IPS DF 6.9 (cell line): ENCODE results near the gene ACOX1.

ENCODE experiments used
- DNase-seq: peaks from one replicate; pipeline ENCODE4 v3.0.0-alpha.2; 2013; ENCODE audit warnings: low read depth, low spot score
- H3K27ac ChIP-seq: one replicate; pipeline ENCODE4 v1.5.1; 2013; ENCODE audit warnings: low read length, control low read depth
- H3K27me3 ChIP-seq: 2 replicates; pipeline ENCODE4 v1.6.1; 2013; ENCODE audit warnings: mild to moderate bottlenecking, low read length; ENCODE audit not compliant: control insufficient read depth, insufficient read depth
- H3K36me3 ChIP-seq: 2 replicates; pipeline ENCODE4 v1.6.1; 2013; ENCODE audit warnings: low read length; ENCODE audit not compliant: control insufficient read depth, insufficient read depth
- H3K4me1 ChIP-seq: 2 replicates; pipeline ENCODE4 v1.6.1; 2013; ENCODE audit warnings: low read length; ENCODE audit not compliant: control insufficient read depth, insufficient read depth
- H3K4me3 ChIP-seq: 2 replicates; pipeline ENCODE4 v1.5.1; 2013; ENCODE audit warnings: mild to moderate bottlenecking, low read length
- H3K9me3 ChIP-seq: 2 replicates; pipeline ENCODE4 v1.6.1; 2013; ENCODE audit warnings: low read length, inconsistent platforms; ENCODE audit not compliant: control insufficient read depth, insufficient read depth
- WGBS: extraction: QIAGEN DNeasy Blood & Tissue Kit; methylation state at CpG from one replicate; pipeline ENCODE4 v1.1.7; 2013; ENCODE audit warnings: mixed read lengths, missing lambda C conversion rate; ENCODE audit not compliant: insufficient read length, insufficient coverage; 5-methylcytosine and 5-hydroxymethylcytosine counted together

The ACOX1 gene

GRCh38 chr17:75920045-75920560 is 58.9 kb downstream of the ACOX1 start:
- H3K36me3 ChIP-seq = peaks cover 7% of the 10 kb centered on the region; the same call in 1 of the 2 replicates
- no peak for DNase-seq
- no peak overlapping the region for H3K27ac ChIP-seq
- no peaks in the 10 kb centered on the region for H3K27me3 ChIP-seq
- WGBS = no CpG with 5 or more reads among the region's 11 CpGs
- H3K9me3 ChIP-seq = no peaks in the 10 kb centered on the region
- no peaks in the 10 kb centered on the region for H3K4me1 ChIP-seq
- no peak overlapping the region for H3K4me3 ChIP-seq

- H3K27me3 ChIP-seq = no peaks in the 10 kb centered on the region
- no CpG with 5 or more reads among the region's 22 CpGs for WGBS
These were observed 59.4 kb downstream of the ACOX1 start for GRCh38 chr17:75919611-75920010.

GRCh38 chr17:75917917-75918445 is 61.0 kb downstream of the ACOX1 start:
- H3K9me3 ChIP-seq = no peaks in the 10 kb centered on the region
- no peaks in the 10 kb centered on the region for H3K27me3 ChIP-seq
- no peak overlapping the region for H3K4me3 ChIP-seq
- WGBS = no CpG with 5 or more reads among the region's 31 CpGs
- peaks cover under 1% of the 10 kb centered on the region; the same call in 1 of the 2 replicates for H3K36me3 ChIP-seq
- no peak overlapping the region for H3K27ac ChIP-seq
- no peaks in the 10 kb centered on the region; the same call in 1 of the 2 replicates for H3K4me1 ChIP-seq
- DNase-seq = no peak

More at GRCh38 chr17:75919611-75920010, 59.4 kb downstream of the ACOX1 start:
- no peak for DNase-seq
- peaks cover 4% of the 10 kb centered on the region; the same call in 1 of the 2 replicates for H3K36me3 ChIP-seq
- no peak overlapping the region for H3K4me3 ChIP-seq
- H3K4me1 ChIP-seq = no peaks in the 10 kb centered on the region
- no peak overlapping the region for H3K27ac ChIP-seq
- H3K9me3 ChIP-seq = no peaks in the 10 kb centered on the region

GRCh38 chr17:75917141-75917916 is 61.6 kb downstream of the ACOX1 start:
- WGBS = no CpG with 5 or more reads among the region's 23 CpGs
- Histone ChIP-seq H3K27ac (no peak overlapping the region), H3K9me3 (no peaks in the 10 kb centered on the region), H3K4me1 (no peaks in the 10 kb centered on the region; the same call in 1 of the 2 replicates), H3K36me3 (no peaks in the 10 kb centered on the region), H3K27me3 (no peaks in the 10 kb centered on the region), H3K4me3 (no peak overlapping the region)
- DNase-seq = no peak

- H3K27me3 ChIP-seq = no peaks in the 10 kb centered on the region
- no peaks in the 10 kb centered on the region; the same call in 1 of the 2 replicates for H3K4me1 ChIP-seq
- DNase-seq = no peak
- no peak overlapping the region for H3K27ac ChIP-seq
- no peaks in the 10 kb centered on the region for H3K36me3 ChIP-seq
- WGBS = no CpG with 5 or more reads among the region's 8 CpGs
- no peaks in the 10 kb centered on the region for H3K9me3 ChIP-seq
- no peak overlapping the region for H3K4me3 ChIP-seq
These were observed 63.7 kb downstream of the ACOX1 start for GRCh38 chr17:75915268-75915667.

GRCh38 chr17:75914643-75915267 is 64.2 kb downstream of the ACOX1 start:
- Histone ChIP-seq H3K27ac (no peak overlapping the region), H3K4me3 (no peak overlapping the region), H3K27me3 (no peaks in the 10 kb centered on the region), H3K4me1 (no peaks in the 10 kb centered on the region; the same call in 1 of the 2 replicates), H3K9me3 (no peaks in the 10 kb centered on the region), H3K36me3 (no peaks in the 10 kb centered on the region)
- WGBS = no CpG with 5 or more reads among the region's 34 CpGs
- no peak for DNase-seq

- H3K27ac ChIP-seq = no peak overlapping the region
- no peaks in the 10 kb centered on the region; the same call in 1 of the 2 replicates for H3K4me1 ChIP-seq
- no peaks in the 10 kb centered on the region for H3K27me3 ChIP-seq
- WGBS = no CpG with 5 or more reads among the region's 32 CpGs
- no peaks in the 10 kb centered on the region; the same call in 1 of the 2 replicates for H3K36me3 ChIP-seq
- H3K4me3 ChIP-seq = no peak overlapping the region
- H3K9me3 ChIP-seq = no peaks in the 10 kb centered on the region
- DNase-seq = no peak
These were observed 65.3 kb downstream of the ACOX1 start for GRCh38 chr17:75913537-75914210.

- H3K27ac ChIP-seq = no peak overlapping the region
- no CpG with 5 or more reads among the region's 6 CpGs for WGBS
- no peak for DNase-seq
- H3K36me3 ChIP-seq = no peaks in the 10 kb centered on the region; the same call in 1 of the 2 replicates
- no peaks in the 10 kb centered on the region for H3K9me3 ChIP-seq
- H3K27me3 ChIP-seq = no peaks in the 10 kb centered on the region
- no peak overlapping the region for H3K4me3 ChIP-seq
- no peaks in the 10 kb centered on the region; the same call in 1 of the 2 replicates for H3K4me1 ChIP-seq
These were observed 68.3 kb downstream of the ACOX1 start for GRCh38 chr17:75910699-75911098.

GRCh38 chr17:75909812-75910274 is 69.1 kb downstream of the ACOX1 start:
- Histone ChIP-seq H3K9me3 (no peaks in the 10 kb centered on the region), H3K27ac (no peak overlapping the region), H3K36me3 (no peaks in the 10 kb centered on the region; the same call in 1 of the 2 replicates), H3K4me3 (no peak overlapping the region), H3K4me1 (no peaks in the 10 kb centered on the region; the same call in 1 of the 2 replicates), H3K27me3 (no peaks in the 10 kb centered on the region)
- no CpG with 5 or more reads among the region's 11 CpGs for WGBS
- DNase-seq = no peak
